ENCODE measurements around the gene ATF6.

GRCh38 chr1:162003061-162003829 is 237.1 kb downstream of the ATF6 start:
- TF ChIP-seq CTCF (IDR thresholded peaks at IDR 0.05) (no peak), POLR2A (IDR thresholded peaks at IDR 0.05) (no peak), POLR2AphosphoS5 (IDR thresholded peaks at IDR 0.05) (peak in 1 of 3 donors; percentile 40)

Data from breast epithelium (tissue), 3 donors.